Measurements from ENCODE around the gene SLC1A2. TPM values are rescaled to one million over a fixed set of nuclear protein-coding genes. Genes with fewer than 3 reads are reported as not detected.

SLC1A2 gene
- total RNA-seq, 2 donors from 2014 or later, result 0.63 to 2.5 TPM

DNA sequence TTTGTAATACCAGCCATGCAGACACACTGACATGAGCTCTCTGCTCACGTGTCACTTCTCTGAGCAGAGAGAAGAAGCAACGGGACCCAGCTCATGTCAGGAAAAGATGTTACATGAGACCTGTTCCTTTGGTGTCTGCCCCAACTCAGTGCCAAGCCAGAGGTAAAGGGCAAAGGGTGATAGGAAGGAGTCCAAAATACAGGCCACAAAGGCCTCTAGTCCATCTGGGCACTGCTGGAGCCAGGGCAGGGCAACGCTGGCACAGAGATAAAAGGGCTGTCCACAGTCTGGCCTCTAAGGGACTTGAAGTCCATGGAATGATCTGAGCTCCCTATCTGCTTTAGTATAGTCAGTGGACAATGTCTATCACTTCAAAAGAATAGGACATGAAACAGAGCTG lies 79.3 kb downstream of the SLC1A2 start:
- TF ChIP-seq, protein P1, sequence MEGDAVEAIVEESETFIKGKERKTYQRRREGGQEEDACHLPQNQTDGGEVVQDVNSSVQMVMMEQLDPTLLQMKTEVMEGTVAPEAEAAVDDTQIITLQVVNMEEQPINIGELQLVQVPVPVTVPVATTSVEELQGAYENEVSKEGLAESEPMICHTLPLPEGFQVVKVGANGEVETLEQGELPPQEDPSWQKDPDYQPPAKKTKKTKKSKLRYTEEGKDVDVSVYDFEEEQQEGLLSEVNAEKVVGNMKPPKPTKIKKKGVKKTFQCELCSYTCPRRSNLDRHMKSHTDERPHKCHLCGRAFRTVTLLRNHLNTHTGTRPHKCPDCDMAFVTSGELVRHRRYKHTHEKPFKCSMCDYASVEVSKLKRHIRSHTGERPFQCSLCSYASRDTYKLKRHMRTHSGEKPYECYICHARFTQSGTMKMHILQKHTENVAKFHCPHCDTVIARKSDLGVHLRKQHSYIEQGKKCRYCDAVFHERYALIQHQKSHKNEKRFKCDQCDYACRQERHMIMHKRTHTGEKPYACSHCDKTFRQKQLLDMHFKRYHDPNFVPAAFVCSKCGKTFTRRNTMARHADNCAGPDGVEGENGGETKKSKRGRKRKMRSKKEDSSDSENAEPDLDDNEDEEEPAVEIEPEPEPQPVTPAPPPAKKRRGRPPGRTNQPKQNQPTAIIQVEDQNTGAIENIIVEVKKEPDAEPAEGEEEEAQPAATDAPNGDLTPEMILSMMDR (IDR thresholded peaks at IDR 0.05), result no peak
- peaks cover 0 to 6% of the 10 kb centered on the region in 2 donors for H3K9me3 ChIP-seq
- no peaks in the 10 kb centered on the region for H3K4me1 ChIP-seq
- no peaks in the 10 kb centered on the region for H3K36me3 ChIP-seq
- no peaks in the 10 kb centered on the region for H3K27me3 ChIP-seq
- no peak for DNase-seq (ENCODE audit: low spot score)
- H3K27ac ChIP-seq, result peak overlapping the region in 1 of 2 donors; percentile 28
- no peak overlapping the region for H3K4me3 ChIP-seq

- no peak overlapping the region for H3K4me3 ChIP-seq
- H3K4me1 ChIP-seq, result no peaks in the 10 kb centered on the region
- no peaks in the 10 kb centered on the region for H3K27me3 ChIP-seq
- no peaks in the 10 kb centered on the region for H3K36me3 ChIP-seq
- TF ChIP-seq, protein P1 (IDR thresholded peaks at IDR 0.05), result no peak
- peaks cover 0 to 6% of the 10 kb centered on the region in 2 donors for H3K9me3 ChIP-seq
- no peak overlapping the region for H3K27ac ChIP-seq
- no peak for DNase-seq (ENCODE audit: low spot score)
These were observed 80.4 kb downstream of the SLC1A2 start for GRCh38 chr11:35338921-35339320.

DNA sequence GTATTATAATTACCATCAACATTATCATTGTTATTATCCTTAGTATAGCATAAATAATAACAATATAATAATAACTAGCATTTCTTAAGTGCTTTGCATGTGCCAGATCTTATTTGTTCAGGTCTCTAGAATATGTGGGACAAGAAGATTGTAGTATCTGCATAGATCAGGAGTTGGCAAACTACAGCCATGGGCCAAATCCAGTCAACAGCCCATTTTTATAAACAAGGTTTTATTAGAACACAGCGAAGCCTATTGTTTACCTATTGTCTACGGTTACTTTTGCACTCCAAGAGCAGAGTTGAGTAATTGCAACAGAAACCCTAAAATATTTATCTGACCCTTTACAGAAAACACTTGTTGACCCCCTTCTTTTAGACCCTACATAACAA lies 81.4 kb downstream of the SLC1A2 start:
- no peak for DNase-seq (ENCODE audit: low spot score)
- H3K27me3 ChIP-seq, result no peaks in the 10 kb centered on the region
- no peak overlapping the region for H3K27ac ChIP-seq
- H3K9me3 ChIP-seq, result peaks cover 0 to 6% of the 10 kb centered on the region in 2 donors
- H3K4me3 ChIP-seq, result no peak overlapping the region
- H3K4me1 ChIP-seq, result no peaks in the 10 kb centered on the region
- no peaks in the 10 kb centered on the region for H3K36me3 ChIP-seq
- TF ChIP-seq, protein P1 (IDR thresholded peaks at IDR 0.05), result no peak

DNA sequence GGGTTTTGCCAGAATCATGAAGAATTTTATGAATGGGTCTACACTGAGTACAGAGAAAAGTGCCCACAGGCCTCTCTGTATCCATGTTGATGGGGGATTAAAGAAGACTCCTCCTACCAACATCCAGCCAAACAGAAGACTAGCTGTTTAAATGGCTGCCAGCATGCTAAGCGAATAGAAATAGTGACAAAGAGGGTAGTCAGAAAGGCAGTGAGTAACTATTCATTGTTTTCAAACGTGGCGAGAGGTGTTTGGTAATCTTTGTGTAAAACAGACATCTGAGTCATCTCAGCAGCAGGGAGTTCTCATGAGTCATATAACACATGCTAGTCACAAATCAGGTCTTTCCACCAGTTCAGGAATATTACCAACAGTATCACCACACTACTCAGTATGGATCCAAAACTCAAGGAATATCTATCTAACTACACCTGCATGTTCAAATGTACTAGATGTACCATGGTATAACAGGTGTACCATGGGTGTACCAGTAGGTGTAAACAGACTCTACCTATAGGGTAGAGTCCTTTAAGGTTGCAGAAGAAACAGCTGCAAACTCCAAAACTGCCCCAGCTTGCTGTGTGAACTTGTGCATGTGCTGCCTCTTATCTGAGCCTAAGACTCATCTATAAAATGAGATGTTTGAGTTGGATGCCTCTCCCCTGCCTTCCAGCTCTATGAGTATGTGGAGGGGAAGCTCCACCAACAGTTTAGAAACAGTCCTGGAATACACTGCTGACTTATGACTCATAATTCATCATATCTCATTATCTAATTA lies 82.0 kb downstream of the SLC1A2 start:
- TF ChIP-seq, protein P1 (IDR thresholded peaks at IDR 0.05), result no peak
- Histone ChIP-seq H3K36me3 (no peaks in the 10 kb centered on the region), H3K4me3 (no peak overlapping the region), H3K4me1 (no peaks in the 10 kb centered on the region), H3K27ac (no peak overlapping the region), H3K27me3 (no peaks in the 10 kb centered on the region), H3K9me3 (peaks cover 0 to 6% of the 10 kb centered on the region in 2 donors)
- DNase-seq (ENCODE audit: low spot score), result no peak

GRCh38 chr11:35336726-35337125 lies 82.6 kb downstream of the SLC1A2 start:
- Histone ChIP-seq H3K4me1 (no peaks in the 10 kb centered on the region), H3K27ac (no peak overlapping the region), H3K27me3 (no peaks in the 10 kb centered on the region), H3K4me3 (no peak overlapping the region), H3K9me3 (peaks cover 0 to 6% of the 10 kb centered on the region in 2 donors), H3K36me3 (no peaks in the 10 kb centered on the region)
- DNase-seq (ENCODE audit: low spot score), result no peak
- TF ChIP-seq, protein P1 (IDR thresholded peaks at IDR 0.05), result no peak

DNA sequence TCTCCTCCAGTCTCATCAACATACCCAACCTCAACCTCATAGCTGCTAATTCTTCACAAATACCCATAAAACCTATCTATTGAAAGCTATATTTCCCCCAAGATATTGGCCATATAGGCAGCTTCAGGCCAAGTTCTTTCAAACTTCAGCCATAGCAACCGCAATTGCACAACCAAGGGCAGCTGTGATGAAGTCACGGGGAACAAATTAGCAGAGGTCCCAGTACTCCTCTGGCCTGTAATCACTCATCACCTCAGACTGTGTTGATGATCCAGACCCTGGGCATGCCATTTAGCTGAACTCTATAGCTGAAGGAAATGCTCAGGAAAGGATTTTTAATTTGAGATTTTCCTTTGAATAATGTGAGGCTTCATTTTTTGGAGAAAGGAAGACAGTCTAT lies 84.1 kb downstream of the SLC1A2 start:
- Histone ChIP-seq H3K27ac (no peak overlapping the region), H3K4me3 (no peak overlapping the region), H3K36me3 (no peaks in the 10 kb centered on the region), H3K27me3 (no peaks in the 10 kb centered on the region), H3K9me3 (peaks cover 0 to 6% of the 10 kb centered on the region in 2 donors), H3K4me1 (no peaks in the 10 kb centered on the region)
- no peak for DNase-seq (ENCODE audit: low spot score)
- TF ChIP-seq, protein P1 (IDR thresholded peaks at IDR 0.05), result no peak
